Measurements from ENCODE around the gene LAMA5. TPM values are rescaled to one million over a fixed set of nuclear protein-coding genes. Genes with fewer than 3 reads are reported as not detected.

The LAMA5 gene
- total RNA-seq, 1 donor from 2014 or later, result 240 TPM

DNA sequence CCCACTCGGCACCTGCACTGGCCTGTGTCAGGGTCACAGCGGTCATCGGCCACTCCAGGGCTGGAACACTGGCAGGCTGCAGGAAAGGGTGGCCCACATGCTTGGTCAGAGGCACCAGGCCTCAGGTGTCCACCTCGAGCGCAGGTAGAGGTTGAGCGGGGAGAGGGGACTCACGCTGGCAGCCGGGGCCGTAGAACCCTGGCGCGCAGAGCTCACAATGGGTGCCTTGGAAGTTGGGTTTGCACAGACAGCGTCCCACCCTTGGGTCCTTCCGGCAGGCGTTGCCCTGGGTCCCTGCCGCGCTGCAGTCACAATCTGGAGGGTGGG lies 28.9 kb downstream of the LAMA5 start:
- H3K4me3 ChIP-seq (ENCODE audit: low read depth, low read length), result no peak overlapping the region
- no peak for TF ChIP-seq CTCF (conservative IDR thresholded peaks at IDR 0.05; ENCODE audit: low read depth, low read length)
- no peak for DNase-seq (ENCODE audit: low read depth)

GRCh38 chr20:62337558-62338293 lies 29.4 kb downstream of the LAMA5 start:
- no peak for DNase-seq (ENCODE audit: low read depth)
- no peak overlapping the region for H3K4me3 ChIP-seq (ENCODE audit: low read depth, low read length)
- no peak for TF ChIP-seq CTCF (conservative IDR thresholded peaks at IDR 0.05; ENCODE audit: low read depth, low read length)

- H3K4me3 ChIP-seq (ENCODE audit: low read depth, low read length), result no peak overlapping the region
- DNase-seq (ENCODE audit: low read depth), result no peak
- no peak for TF ChIP-seq CTCF (conservative IDR thresholded peaks at IDR 0.05; ENCODE audit: low read depth, low read length)
These were observed 30.1 kb downstream of the LAMA5 start for GRCh38 chr20:62336775-62337557.

GRCh38 chr20:62336329-62336728 lies 30.8 kb downstream of the LAMA5 start:
- DNase-seq (ENCODE audit: low read depth), result no peak
- no peak for TF ChIP-seq CTCF (conservative IDR thresholded peaks at IDR 0.05; ENCODE audit: low read depth, low read length)
- H3K4me3 ChIP-seq (ENCODE audit: low read depth, low read length), result no peak overlapping the region

GRCh38 chr20:62335532-62335931 lies 31.6 kb downstream of the LAMA5 start:
- TF ChIP-seq CTCF (conservative IDR thresholded peaks at IDR 0.05; ENCODE audit: low read depth, low read length), result no peak
- H3K4me3 ChIP-seq (ENCODE audit: low read depth, low read length), result no peak overlapping the region
- no peak for DNase-seq (ENCODE audit: low read depth)

DNA sequence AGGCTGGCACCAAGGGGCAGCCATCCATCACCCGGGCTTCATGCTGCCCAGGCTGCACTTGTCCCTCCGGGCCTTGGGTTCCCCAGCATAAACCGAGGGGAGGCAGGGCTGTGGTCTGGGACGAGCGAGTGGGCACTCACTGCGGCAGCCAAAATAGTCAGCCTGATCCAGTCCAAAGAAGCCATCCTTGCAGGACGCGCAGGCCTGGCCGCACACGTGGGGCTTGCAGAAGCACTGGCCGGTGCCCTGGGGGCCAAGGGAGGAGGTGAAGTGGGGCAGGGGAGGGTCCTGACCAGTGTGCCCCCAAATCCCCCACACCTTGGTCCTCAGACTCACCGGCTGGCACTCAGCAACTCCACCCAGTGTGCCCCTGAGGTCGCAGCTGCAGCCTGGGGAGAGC lies 32.2 kb downstream of the LAMA5 start:
- no peak overlapping the region for H3K4me3 ChIP-seq (ENCODE audit: low read depth, low read length)
- TF ChIP-seq CTCF (conservative IDR thresholded peaks at IDR 0.05; ENCODE audit: low read depth, low read length), result no peak
- DNase-seq (ENCODE audit: low read depth), result no peak

Data from epithelial cell of proximal tubule (primary cell).